PC-3 (cell line): ENCODE results near the gene DCHS1.

Experiments used
- CTCF ChIP-seq: fragments of 300-600 bp; sonication (generic); conservative IDR thresholded peaks from 2 replicates; pipeline ENCODE4 v1.5.1; 2017; ENCODE audit warnings: antibody characterized with exemption, low read depth, mild to moderate bottlenecking, low read length
- EZH2 ChIP-seq: fragments of 300-600 bp; sonication (generic); IDR thresholded peaks from one replicate; pipeline ENCODE4 v1.6.1; 2017; ENCODE audit warnings: antibody characterized with exemption, mild to moderate bottlenecking, low read length; ENCODE audit not compliant: unreplicated experiment
- EZH2phosphoT487 ChIP-seq: fragments of 300-600 bp; sonication (generic); IDR thresholded peaks from 2 replicates; pipeline ENCODE4 v1.6.1; 2018; ENCODE audit warnings: mild to moderate bottlenecking, antibody characterized with exemption, low read length, borderline replicate concordance

- TF ChIP-seq CTCF (no peak), EZH2 (no peak), EZH2phosphoT487 (no peak)
Measured at GRCh38 chr11:6642957-6643356, 12.7 kb downstream of the DCHS1 start.
